ENCODE data around the gene PRR9.

The PRR9 gene

GRCh38 chr1:153195216-153195615 lies 22.2 kb upstream of the PRR9 start:
- H3K9me3 ChIP-seq (ENCODE audit: control insufficient read depth, insufficient read depth, low read depth, low read length), result no peaks in the 10 kb centered on the region
- H3K36me3 ChIP-seq (ENCODE audit: control insufficient read depth in 2 of 2, insufficient read depth in 1 of 2, low read length in 2 of 2), result no peaks in the 10 kb centered on the region
- POLR2A ChIA-PET, result no interaction called here
- TF ChIP-seq ZNF561 (tag by site-specific recombination; IDR thresholded peaks at IDR 0.05; ENCODE audit: borderline replicate concordance), result no peak
- CTCF ChIA-PET, result interaction anchor here (0.6 to 1.5 kb wide), 3 partner anchors 299 to 516 kb away, joined by 3 to 4 read pairs (median 3); no protein-coding TSS in a partner anchor
- no peak overlapping the region for H3K27ac ChIP-seq (ENCODE audit: extremely low read depth, low read depth, low read length)
- no peaks in the 10 kb centered on the region for H3K4me1 ChIP-seq (ENCODE audit: control insufficient read depth, insufficient read depth, low read length)
- no peak overlapping the region for H3K4me3 ChIP-seq (ENCODE audit: low read depth, low read length)

GRCh38 chr1:153202006-153202405 lies 15.4 kb upstream of the PRR9 start:
- Histone ChIP-seq H3K4me3 (ENCODE audit: low read depth, low read length) (no peak overlapping the region), H3K9me3 (ENCODE audit: control insufficient read depth, insufficient read depth, low read depth, low read length) (no peaks in the 10 kb centered on the region), H3K4me1 (ENCODE audit: control insufficient read depth, insufficient read depth, low read length) (no peaks in the 10 kb centered on the region), H3K27ac (ENCODE audit: extremely low read depth, low read depth, low read length) (no peak overlapping the region), H3K36me3 (ENCODE audit: control insufficient read depth in 2 of 2, insufficient read depth in 1 of 2, low read length in 2 of 2) (no peaks in the 10 kb centered on the region)
- TF ChIP-seq ZNF677 (tag by site-specific recombination; IDR thresholded peaks at IDR 0.05) (no peak), ZSCAN5A (tag by site-specific recombination; IDR thresholded peaks at IDR 0.05) (no peak), ZFP69B (tag by site-specific recombination; IDR thresholded peaks at IDR 0.05) (no peak), ZNF76 (tag by site-specific recombination; IDR thresholded peaks at IDR 0.05; ENCODE audit: borderline replicate concordance, low read depth) (no peak), HOXA7 (CRISPR knock-in tag; IDR thresholded peaks at IDR 0.05; ENCODE audit: borderline replicate concordance) (no peak), ZNF416 (tag by site-specific recombination; IDR thresholded peaks at IDR 0.05) (no peak), KLF1 (tag by site-specific recombination; IDR thresholded peaks at IDR 0.05) (no peak), ZNF660 (tag by site-specific recombination; IDR thresholded peaks at IDR 0.05) (no peak), MZF1 (tag by site-specific recombination; IDR thresholded peaks at IDR 0.05; ENCODE audit: borderline replicate concordance) (no peak), KLF16 (tag by site-specific recombination; IDR thresholded peaks at IDR 0.05) (no peak), ZNF16 (tag by site-specific recombination; IDR thresholded peaks at IDR 0.05; ENCODE audit: low read depth) (no peak), ZFP37 (tag by site-specific recombination; IDR thresholded peaks at IDR 0.05) (no peak), ZNF670 (tag by site-specific recombination; IDR thresholded peaks at IDR 0.05; ENCODE audit: low read depth) (no peak), YY1 (tag by site-specific recombination; IDR thresholded peaks at IDR 0.05) (no peak)
- CTCF ChIA-PET, result interaction anchor here (2.0 kb wide), 1 partner anchor 10 kb away, joined by 7 read pairs; no protein-coding TSS in a partner anchor
- POLR2A ChIA-PET, result no interaction called here

- Histone ChIP-seq H3K27ac (ENCODE audit: extremely low read depth, low read depth, low read length) (no peak within 1 kb of the TSS), H3K36me3 (ENCODE audit: control insufficient read depth in 2 of 2, insufficient read depth in 1 of 2, low read length in 2 of 2) (no peaks in the 10 kb centered on the region), H3K4me1 (ENCODE audit: control insufficient read depth, insufficient read depth, low read length) (no peaks in the 10 kb centered on the region), H3K9me3 (ENCODE audit: control insufficient read depth, insufficient read depth, low read depth, low read length) (no peaks in the 10 kb centered on the region), H3K4me3 (ENCODE audit: low read depth, low read length) (no peak within 1 kb of the TSS)
- ChIA-PET CTCF (interaction anchor here (0.6 to 1.3 kb wide), 4 partner anchors 37 to 1109 kb away, joined by 4 read pairs; no protein-coding TSS in a partner anchor), POLR2A (no interaction called here)
- TF ChIP-seq ZNF518A (tag by site-specific recombination; conservative IDR thresholded peaks at IDR 0.05; ENCODE audit: low read depth) (no peak), GLIS2 (tag by site-specific recombination; IDR thresholded peaks at IDR 0.05) (no peak), ZNF184 (tag by site-specific recombination; IDR thresholded peaks at IDR 0.05) (no peak), TRIM28 (IDR thresholded peaks at IDR 0.05; ENCODE audit: borderline replicate concordance, low read length) (no peak), ZNF549 (tag by site-specific recombination; IDR thresholded peaks at IDR 0.05) (no peak), ZBTB48 (tag by site-specific recombination; IDR thresholded peaks at IDR 0.05) (no peak), ZNF837 (tag by site-specific recombination; IDR thresholded peaks at IDR 0.05) (no peak), ZNF174 (tag by site-specific recombination; IDR thresholded peaks at IDR 0.05) (no peak), HIC1 (tag by site-specific recombination; IDR thresholded peaks at IDR 0.05) (no peak), ZNF660 (tag by site-specific recombination; IDR thresholded peaks at IDR 0.05) (no peak), ZBTB20 (tag by site-specific recombination; IDR thresholded peaks at IDR 0.05) (no peak), ZNF473 (tag by site-specific recombination; IDR thresholded peaks at IDR 0.05) (no peak)
These were observed 14.3 kb upstream of the PRR9 start, which contains the start of gene LELP1 for GRCh38 chr1:153203130-153203529. Gene LELP1, plus strand, starts transcription at chr1:153203430. Its CDS starts 1,278 bp downstream, at chr1:153204708.

Measured in HEK293 (cell line).